VCaP (cell line): ENCODE results near the gene GOLGA8F.
"Not testable (repeated sequence)": the region's sequence is repeated elsewhere in the genome, so short reads cannot be mapped to it uniquely, and the experiment has no call there.

ENCODE experiments used
- H3K27ac ChIP-seq: fragments of 450-650 bp; 2 replicates; pipeline ENCODE4 v1.5.1; 2017

Gene GOLGA8F

GRCh38 chr15:28378364-28378763 lies at the start of gene GOLGA8F:
Gene GOLGA8F (plus strand): TSS chr15:28378664. CDS start chr15:28378762, 98 bp downstream.
- not testable (repeated sequence) for H3K27ac ChIP-seq

GRCh38 chr15:28357984-28358383 lies 20.5 kb upstream of the GOLGA8F start, which contains the start of gene GOLGA6L24:
Gene GOLGA6L24 (minus strand): TSS chr15:28358084. CDS start chr15:28358023, 61 bp downstream.
- not testable (repeated sequence) for H3K27ac ChIP-seq

GRCh38 chr15:28365502-28365901 lies 13.0 kb upstream of the GOLGA8F start:
- H3K27ac ChIP-seq: not testable (repeated sequence)

GRCh38 chr15:28380053-28380452 lies 1.6 kb downstream of the GOLGA8F start:
- H3K27ac ChIP-seq: not testable (repeated sequence)

GRCh38 chr15:28396022-28396421 lies 17.6 kb downstream of the GOLGA8F start:
- H3K27ac ChIP-seq: not testable (repeated sequence)

GRCh38 chr15:28402774-28403435 lies 24.4 kb downstream of the GOLGA8F start:
- not testable (repeated sequence) for H3K27ac ChIP-seq

GRCh38 chr15:28420470-28420869 lies 42.0 kb downstream of the GOLGA8F start:
- H3K27ac ChIP-seq: not testable (repeated sequence)

GRCh38 chr15:28435594-28435993 lies 57.1 kb downstream of the GOLGA8F start:
- H3K27ac ChIP-seq: not testable (repeated sequence)
